ENCODE data around the gene SYN1.

DNA sequence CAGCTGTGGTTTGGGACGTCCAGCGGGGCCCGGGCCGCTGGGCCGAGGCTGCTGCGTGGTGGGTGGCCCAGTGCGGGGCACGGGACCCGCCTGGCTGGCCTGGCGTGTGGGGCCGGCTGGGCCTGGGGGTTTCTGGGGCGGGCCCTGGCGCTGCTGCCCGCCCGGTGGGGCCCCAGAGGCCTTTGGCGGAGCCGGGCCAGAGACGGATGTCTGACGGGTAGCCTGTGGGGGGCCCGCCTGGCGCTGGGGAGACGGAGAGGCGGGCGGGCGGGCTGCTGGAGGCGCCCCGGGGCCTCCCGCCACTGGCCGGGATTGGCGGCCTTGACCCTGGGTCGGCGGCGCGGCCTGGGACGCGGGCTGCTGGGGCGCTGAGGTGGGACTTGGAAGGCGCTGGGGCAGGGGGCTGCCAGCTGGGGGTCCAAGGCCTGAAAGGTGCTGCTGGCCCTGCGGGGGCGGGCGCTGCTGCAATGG lies 45.5 kb downstream of the SYN1 start:
- TF ChIP-seq, protein P1, sequence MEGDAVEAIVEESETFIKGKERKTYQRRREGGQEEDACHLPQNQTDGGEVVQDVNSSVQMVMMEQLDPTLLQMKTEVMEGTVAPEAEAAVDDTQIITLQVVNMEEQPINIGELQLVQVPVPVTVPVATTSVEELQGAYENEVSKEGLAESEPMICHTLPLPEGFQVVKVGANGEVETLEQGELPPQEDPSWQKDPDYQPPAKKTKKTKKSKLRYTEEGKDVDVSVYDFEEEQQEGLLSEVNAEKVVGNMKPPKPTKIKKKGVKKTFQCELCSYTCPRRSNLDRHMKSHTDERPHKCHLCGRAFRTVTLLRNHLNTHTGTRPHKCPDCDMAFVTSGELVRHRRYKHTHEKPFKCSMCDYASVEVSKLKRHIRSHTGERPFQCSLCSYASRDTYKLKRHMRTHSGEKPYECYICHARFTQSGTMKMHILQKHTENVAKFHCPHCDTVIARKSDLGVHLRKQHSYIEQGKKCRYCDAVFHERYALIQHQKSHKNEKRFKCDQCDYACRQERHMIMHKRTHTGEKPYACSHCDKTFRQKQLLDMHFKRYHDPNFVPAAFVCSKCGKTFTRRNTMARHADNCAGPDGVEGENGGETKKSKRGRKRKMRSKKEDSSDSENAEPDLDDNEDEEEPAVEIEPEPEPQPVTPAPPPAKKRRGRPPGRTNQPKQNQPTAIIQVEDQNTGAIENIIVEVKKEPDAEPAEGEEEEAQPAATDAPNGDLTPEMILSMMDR (IDR thresholded peaks at IDR 0.05 in 8 of 11, conservative IDR thresholded peaks at IDR 0.05 in 3 of 11), result no peak
- TF ChIP-seq POLR2A (IDR thresholded peaks at IDR 0.05), result no peak
- TF ChIP-seq POLR2AphosphoS5 (IDR thresholded peaks at IDR 0.05), result no peak
